ENCODE results near the gene SLC9A5.

Gene SLC9A5

GRCh38 chr16:67206838-67207248, 41.9 kb upstream of the SLC9A5 start:
- no peaks in the 10 kb centered on the region for H3K9me3 Mint-ChIP-seq
- H3K4me3 Mint-ChIP-seq = no peak overlapping the region
- H3K27me3 Mint-ChIP-seq (ENCODE audit: low read depth, poor library complexity) = peaks cover 4% of the 10 kb centered on the region
- DNase-seq = no peak
- no peaks in the 10 kb centered on the region for H3K4me1 Mint-ChIP-seq
- H3K36me3 Mint-ChIP-seq (ENCODE audit: low read depth) = no peaks in the 10 kb centered on the region
- H3K27ac Mint-ChIP-seq = peak overlapping the region; percentile 68
- TF ChIP-seq CTCF (IDR thresholded peaks at IDR 0.05) = no peak

- TF ChIP-seq CTCF (IDR thresholded peaks at IDR 0.05) = no peak
- H3K4me3 Mint-ChIP-seq = no peak overlapping the region
- H3K4me1 Mint-ChIP-seq = no peaks in the 10 kb centered on the region
- no peaks in the 10 kb centered on the region for H3K36me3 Mint-ChIP-seq (ENCODE audit: low read depth)
- peaks cover 6% of the 10 kb centered on the region for H3K27me3 Mint-ChIP-seq (ENCODE audit: low read depth, poor library complexity)
- no peak for DNase-seq
- no peaks in the 10 kb centered on the region for H3K9me3 Mint-ChIP-seq
- H3K27ac Mint-ChIP-seq = no peak overlapping the region
These were observed 41.3 kb upstream of the SLC9A5 start for GRCh38 chr16:67207249-67208091.

GRCh38 chr16:67208154-67208896, 40.5 kb upstream of the SLC9A5 start:
- Mint-ChIP-seq H3K4me1 (no peaks in the 10 kb centered on the region), H3K27me3 (ENCODE audit: low read depth, poor library complexity) (peaks cover 7% of the 10 kb centered on the region), H3K9me3 (no peaks in the 10 kb centered on the region), H3K4me3 (no peak overlapping the region), H3K27ac (no peak overlapping the region), H3K36me3 (ENCODE audit: low read depth) (no peaks in the 10 kb centered on the region)
- no peak for DNase-seq
- TF ChIP-seq CTCF (IDR thresholded peaks at IDR 0.05) = no peak

GRCh38 chr16:67209565-67209964, 39.2 kb upstream of the SLC9A5 start:
- no peaks in the 10 kb centered on the region for H3K9me3 Mint-ChIP-seq
- H3K4me1 Mint-ChIP-seq = no peaks in the 10 kb centered on the region
- TF ChIP-seq CTCF (IDR thresholded peaks at IDR 0.05) = no peak
- DNase-seq = no peak
- H3K4me3 Mint-ChIP-seq = no peak overlapping the region
- peaks cover 10% of the 10 kb centered on the region for H3K27me3 Mint-ChIP-seq (ENCODE audit: low read depth, poor library complexity)
- H3K36me3 Mint-ChIP-seq (ENCODE audit: low read depth) = no peaks in the 10 kb centered on the region
- no peak overlapping the region for H3K27ac Mint-ChIP-seq

- Mint-ChIP-seq H3K9me3 (no peaks in the 10 kb centered on the region), H3K27me3 (ENCODE audit: low read depth, poor library complexity) (peaks cover 10% of the 10 kb centered on the region), H3K36me3 (ENCODE audit: low read depth) (no peaks in the 10 kb centered on the region), H3K4me1 (no peaks in the 10 kb centered on the region), H3K4me3 (no peak overlapping the region), H3K27ac (no peak overlapping the region)
- DNase-seq = no peak
- TF ChIP-seq CTCF (IDR thresholded peaks at IDR 0.05) = no peak
These were observed 38.5 kb upstream of the SLC9A5 start for GRCh38 chr16:67210069-67210937.
